Sigmoid colon (tissue), 7 donors: ENCODE results near the gene GPC6. TPM values are rescaled to one million over a fixed set of nuclear protein-coding genes. Genes with fewer than 3 reads are reported as not detected.

Source experiments
- DNase-seq: peaks from one replicate; pipeline ENCODE4 v3.0.0-alpha.2; 2019
- H3K27ac ChIP-seq, 4 donors: fragments of 200-600 bp; sonication (generic); one replicate each; pipeline ENCODE4 v1.5.1; 2016 to 2019; ENCODE audit warnings: mild to moderate bottlenecking in 1 of 4
- H3K27me3 ChIP-seq, 3 donors: fragments of 200-600 bp; sonication (generic); one replicate each; pipeline ENCODE4 v1.5.1; 2019; ENCODE audit warnings: mild to moderate bottlenecking in 1 of 3
- H3K36me3 ChIP-seq, 4 donors: fragments of 200-600 bp; sonication (generic); one replicate each; pipeline ENCODE4 v1.5.1; 2016 to 2019
- H3K4me1 ChIP-seq, 4 donors: fragments of 200-600 bp; sonication (generic); one replicate each; pipeline ENCODE4 v1.5.1; 2017 to 2019
- H3K4me3 ChIP-seq, 4 donors: fragments of 200-600 bp; sonication (generic); one replicate each; pipeline ENCODE4 v1.5.1; 2017 to 2019; ENCODE audit warnings: mild to moderate bottlenecking in 2 of 4, moderate library complexity in 1 of 4
- H3K9me3 ChIP-seq, 4 donors: fragments of 200-600 bp in 3 of 4; sonication (generic) in 3 of 4; one replicate each; pipeline versions ENCODE4 v1.5.1 to v1.6.1; 2013 to 2019
- EP300 ChIP-seq, 4 donors: sonication (generic); formaldehyde crosslinking; IDR thresholded peaks; one replicate each; pipeline ENCODE4 v1.6.1; 2017; ENCODE audit warnings: antibody characterized with exemption in 4 of 4
- POLR2A ChIP-seq, 2 donors: fragments of 450-650 bp; IDR thresholded peaks; one replicate each; pipeline ENCODE4 v1.6.1; 2016; ENCODE audit warnings: antibody characterized with exemption in 2 of 2, mild to moderate bottlenecking in 2 of 2, moderate library complexity in 2 of 2
- POLR2AphosphoS5 ChIP-seq, 4 donors: sonication (generic); formaldehyde crosslinking; IDR thresholded peaks; one replicate each; pipeline ENCODE4 v1.6.1; 2017; ENCODE audit warnings: antibody characterized with exemption in 4 of 4
- WGBS, 2 donors: extraction: QIAGEN DNeasy Blood & Tissue Kit; methylation state at CpG; one replicate each; pipeline ENCODE4 v1.1.7; 2013; 5-methylcytosine and 5-hydroxymethylcytosine counted together
- intact Hi-C: fragments of 100-400 bp; cut with DNase I; formaldehyde crosslinking; loops from one replicate; pipeline ENCODE4 v1.15.1; 2023
- polyA plus RNA-seq, 3 donors: library from polyadenylated mRNA; stranded (reverse); fragments of 200-250 nt; gene quantifications; one replicate each; pipeline ENCODE4 v1.2.3, GENCODE V29; 2013
- total RNA-seq, 4 donors: library from RNA; depleted of rRNA; stranded (reverse); fragments of >200 nt; gene quantifications; one replicate each; pipeline ENCODE4 v1.1.0, GENCODE V29; 2016
- TF ChIP-seq, protein P1 (sequence below), 4 experiments: fragments of 450-650 bp in 3 of 4; fragments of 200-600 bp in 1 of 4; IDR thresholded peaks; one replicate each; pipeline ENCODE4 v1.5.1; 2016 to 2019; ENCODE audit warnings: antibody characterized with exemption in 4 of 4, mild to moderate bottlenecking in 3 of 4, moderate library complexity in 2 of 4
- donor health status: healthy with polysubstance abuse.
- donor health status: Bipolar disorder and iron deficiency.
- donor health status: healthy.

GPC6 gene
- total and polyA plus RNA-seq, 7 donors: 0.23 to 27.5 (median 14.4) TPM

DNA sequence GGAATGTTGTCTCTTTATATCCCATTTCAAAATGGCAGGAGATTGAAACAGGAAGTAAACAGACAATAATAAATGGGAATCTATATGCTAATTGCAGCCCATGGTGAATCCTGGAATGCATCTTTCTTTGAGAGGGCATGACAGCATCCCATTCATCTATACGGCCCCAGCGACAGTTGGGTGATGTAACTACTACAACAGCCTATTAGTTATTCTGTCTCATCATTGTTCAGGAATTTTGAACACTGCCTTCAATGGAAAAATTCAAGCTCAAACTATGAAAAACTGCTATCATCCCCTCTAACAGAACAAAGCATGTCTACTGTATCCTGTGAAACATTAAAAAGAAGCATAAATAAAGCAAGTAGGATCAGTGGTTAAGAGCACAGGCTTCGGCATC, 990.8 kb downstream of the GPC6 start:
- DNase-seq: no peak
- no peaks in the 10 kb centered on the region for H3K27me3 ChIP-seq
- no peak overlapping the region for H3K4me3 ChIP-seq
- H3K36me3 ChIP-seq: no peaks in the 10 kb centered on the region
- WGBS, 2 donors: 97% methylated on average over 3 of the region's 3 CpGs
- H3K4me1 ChIP-seq: no peaks in the 10 kb centered on the region
- H3K27ac ChIP-seq: no peak overlapping the region
- H3K9me3 ChIP-seq: no peaks in the 10 kb centered on the region
- intact Hi-C loops: no loop called here
- TF ChIP-seq POLR2AphosphoS5 (IDR thresholded peaks at IDR 0.05): no peak
- TF ChIP-seq POLR2A (IDR thresholded peaks at IDR 0.05): no peak
- TF ChIP-seq, protein P1, sequence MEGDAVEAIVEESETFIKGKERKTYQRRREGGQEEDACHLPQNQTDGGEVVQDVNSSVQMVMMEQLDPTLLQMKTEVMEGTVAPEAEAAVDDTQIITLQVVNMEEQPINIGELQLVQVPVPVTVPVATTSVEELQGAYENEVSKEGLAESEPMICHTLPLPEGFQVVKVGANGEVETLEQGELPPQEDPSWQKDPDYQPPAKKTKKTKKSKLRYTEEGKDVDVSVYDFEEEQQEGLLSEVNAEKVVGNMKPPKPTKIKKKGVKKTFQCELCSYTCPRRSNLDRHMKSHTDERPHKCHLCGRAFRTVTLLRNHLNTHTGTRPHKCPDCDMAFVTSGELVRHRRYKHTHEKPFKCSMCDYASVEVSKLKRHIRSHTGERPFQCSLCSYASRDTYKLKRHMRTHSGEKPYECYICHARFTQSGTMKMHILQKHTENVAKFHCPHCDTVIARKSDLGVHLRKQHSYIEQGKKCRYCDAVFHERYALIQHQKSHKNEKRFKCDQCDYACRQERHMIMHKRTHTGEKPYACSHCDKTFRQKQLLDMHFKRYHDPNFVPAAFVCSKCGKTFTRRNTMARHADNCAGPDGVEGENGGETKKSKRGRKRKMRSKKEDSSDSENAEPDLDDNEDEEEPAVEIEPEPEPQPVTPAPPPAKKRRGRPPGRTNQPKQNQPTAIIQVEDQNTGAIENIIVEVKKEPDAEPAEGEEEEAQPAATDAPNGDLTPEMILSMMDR (IDR thresholded peaks at IDR 0.05): no peak
- TF ChIP-seq EP300 (IDR thresholded peaks at IDR 0.05): no peak

DNA sequence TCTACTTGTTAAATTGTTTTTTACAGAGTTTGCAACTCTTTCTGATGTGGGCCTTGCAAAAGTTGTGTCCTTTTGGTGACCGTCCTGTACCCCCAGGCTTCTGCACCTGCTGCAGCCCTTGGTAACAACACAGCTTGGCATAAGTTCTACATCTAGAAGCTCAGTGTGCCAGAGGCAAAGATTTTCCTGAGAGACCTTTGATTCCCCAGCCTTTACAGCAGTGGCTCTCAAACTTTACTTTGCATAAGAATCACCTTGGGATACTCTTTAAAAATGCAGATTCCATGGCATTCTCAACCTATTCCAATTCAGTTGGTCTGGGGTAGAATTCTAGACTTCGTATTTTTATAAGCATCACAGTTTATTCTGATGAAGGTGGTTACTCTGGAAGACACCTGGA, 991.9 kb downstream of the GPC6 start:
- Histone ChIP-seq H3K27me3 (no peaks in the 10 kb centered on the region), H3K4me1 (no peaks in the 10 kb centered on the region), H3K36me3 (no peaks in the 10 kb centered on the region), H3K4me3 (no peak overlapping the region), H3K27ac (no peak overlapping the region), H3K9me3 (no peaks in the 10 kb centered on the region)
- intact Hi-C loops: no loop called here
- no peak for TF ChIP-seq EP300 (IDR thresholded peaks at IDR 0.05)
- TF ChIP-seq POLR2AphosphoS5 (IDR thresholded peaks at IDR 0.05): no peak
- TF ChIP-seq, protein P1 (IDR thresholded peaks at IDR 0.05): no peak
- 94 to 96% methylated on average over 2 of the region's 2 CpGs for WGBS, 2 donors
- DNase-seq: no peak

DNA sequence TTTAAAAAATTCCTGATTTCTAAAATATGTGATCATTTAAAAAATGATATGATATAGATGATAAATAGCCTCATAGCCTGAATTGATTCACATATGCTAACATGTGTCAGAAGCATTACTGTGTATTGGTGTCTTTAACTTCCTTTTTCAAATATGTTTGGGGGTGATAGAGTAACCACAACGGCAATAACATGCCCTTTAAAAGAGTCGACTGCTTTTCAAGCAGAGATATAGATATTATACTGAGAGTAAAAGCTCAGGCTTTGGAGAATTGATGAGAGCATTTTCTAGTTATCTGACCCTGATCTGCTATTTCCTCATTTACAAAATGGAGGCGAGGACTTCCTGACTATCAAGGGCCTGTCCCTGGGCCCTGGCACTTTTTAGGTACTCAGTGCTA, 992.3 kb downstream of the GPC6 start:
- Histone ChIP-seq H3K4me3 (no peak overlapping the region), H3K36me3 (no peaks in the 10 kb centered on the region), H3K27me3 (no peaks in the 10 kb centered on the region), H3K9me3 (no peaks in the 10 kb centered on the region), H3K4me1 (no peaks in the 10 kb centered on the region), H3K27ac (no peak overlapping the region)
- no peak for DNase-seq
- 64 to 86% methylated on average over 3 of the region's 3 CpGs for WGBS, 2 donors
- intact Hi-C loops: no loop called here
- TF ChIP-seq POLR2A (IDR thresholded peaks at IDR 0.05) (no peak), POLR2AphosphoS5 (IDR thresholded peaks at IDR 0.05) (no peak), EP300 (IDR thresholded peaks at IDR 0.05) (no peak)
- TF ChIP-seq, protein P1 (IDR thresholded peaks at IDR 0.05): no peak

DNA sequence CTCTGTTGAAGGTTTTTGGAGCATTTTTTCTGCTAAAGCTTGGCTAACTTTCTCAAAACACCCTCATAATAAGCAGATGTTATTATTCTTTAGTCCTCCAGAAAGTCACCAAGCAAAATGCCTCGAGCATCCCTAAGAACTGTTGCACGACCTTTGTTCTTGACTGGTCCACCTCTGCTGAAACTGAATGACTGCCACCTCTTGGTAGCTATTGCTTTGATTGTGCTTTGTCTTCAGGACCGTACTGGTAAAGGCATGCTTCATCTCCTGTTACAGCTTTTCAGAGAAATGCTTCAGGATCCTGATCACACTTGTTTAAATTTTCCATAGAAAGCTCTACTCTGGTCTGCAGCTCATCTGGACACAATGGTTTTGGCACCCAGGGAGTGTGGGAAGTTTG, 998.1 kb downstream of the GPC6 start:
- Histone ChIP-seq H3K36me3 (no peaks in the 10 kb centered on the region), H3K4me1 (no peaks in the 10 kb centered on the region), H3K4me3 (no peak overlapping the region), H3K9me3 (no peaks in the 10 kb centered on the region), H3K27me3 (no peaks in the 10 kb centered on the region), H3K27ac (no peak overlapping the region)
- TF ChIP-seq EP300 (IDR thresholded peaks at IDR 0.05) (no peak), POLR2AphosphoS5 (IDR thresholded peaks at IDR 0.05) (no peak), POLR2A (IDR thresholded peaks at IDR 0.05) (no peak)
- TF ChIP-seq, protein P1 (IDR thresholded peaks at IDR 0.05): no peak
- intact Hi-C loops: no loop called here
- 67 to 87% methylated on average over 3 of the region's 3 CpGs for WGBS, 2 donors
- DNase-seq: no peak

DNA sequence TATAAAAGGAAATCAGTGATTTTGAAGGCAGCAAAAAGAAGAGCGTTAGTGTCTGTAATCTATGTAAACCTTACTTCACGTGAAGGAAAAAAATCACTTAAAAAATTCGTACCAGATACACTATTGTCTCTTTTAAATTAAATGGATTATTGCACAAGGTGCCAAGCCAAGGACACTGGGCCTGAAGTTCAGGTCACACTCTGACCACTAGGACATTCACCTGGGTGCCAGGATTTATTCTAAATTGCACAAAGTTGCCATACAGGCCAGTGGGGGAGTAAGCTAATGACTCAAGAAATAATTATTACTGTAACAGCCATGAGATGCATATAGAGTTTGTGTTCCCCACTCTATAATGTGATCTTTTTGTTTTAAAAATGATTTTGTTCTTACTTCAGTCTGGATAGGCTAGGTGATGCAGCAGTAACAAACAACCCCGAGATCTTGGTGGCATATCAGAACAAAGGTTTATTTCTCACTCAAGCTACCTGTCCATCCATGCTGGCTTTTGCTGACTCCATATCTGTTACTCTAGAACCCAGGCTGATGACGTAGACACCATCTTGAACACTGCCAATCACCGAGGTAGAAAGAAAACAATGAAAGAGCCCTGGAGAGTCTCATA, 1000.8 kb downstream of the GPC6 start:
- DNase-seq: no peak
- Histone ChIP-seq H3K9me3 (no peaks in the 10 kb centered on the region), H3K27ac (no peak overlapping the region), H3K27me3 (no peaks in the 10 kb centered on the region), H3K4me3 (no peak overlapping the region), H3K36me3 (no peaks in the 10 kb centered on the region), H3K4me1 (no peaks in the 10 kb centered on the region)
- 92 to 93% methylated on average over 6 of the region's 6 CpGs for WGBS, 2 donors
- intact Hi-C loops: no loop called here
- TF ChIP-seq POLR2AphosphoS5 (IDR thresholded peaks at IDR 0.05): no peak
- no peak for TF ChIP-seq POLR2A (IDR thresholded peaks at IDR 0.05)
- TF ChIP-seq EP300 (IDR thresholded peaks at IDR 0.05): no peak
